ENCODE measurements around the gene CSMD2.

The CSMD2 gene

GRCh38 chr1:33792651-33793050 is 372.4 kb downstream of the CSMD2 start:
- no peak for DNase-seq

DNA sequence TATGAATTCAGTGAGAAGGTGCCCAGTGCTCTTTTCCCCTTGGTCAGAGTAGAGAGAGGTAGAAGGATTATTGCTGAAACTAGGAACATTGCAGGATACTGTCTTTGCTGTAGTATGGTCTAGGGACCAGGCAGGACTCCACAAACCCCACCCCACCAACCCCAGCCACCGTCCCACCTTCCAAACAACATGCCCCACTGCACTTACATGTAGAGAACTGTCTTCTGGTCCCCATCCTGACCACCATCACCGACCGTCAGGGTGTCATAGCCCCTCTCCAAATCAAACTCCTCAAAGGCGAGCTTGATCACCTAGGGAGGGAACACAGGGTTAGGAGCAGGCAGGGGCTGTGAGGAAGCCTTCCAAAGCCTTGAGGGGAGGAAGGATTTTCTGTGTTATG is 372.8 kb downstream of the CSMD2 start:
- no peak for DNase-seq

GRCh38 chr1:33791251-33791650 is 373.8 kb downstream of the CSMD2 start:
- no peak for DNase-seq

GRCh38 chr1:33790577-33790976 is 374.5 kb downstream of the CSMD2 start:
- DNase-seq: no peak

- DNase-seq: no peak
Measured at GRCh38 chr1:33784876-33785275, 380.2 kb downstream of the CSMD2 start.

DNA sequence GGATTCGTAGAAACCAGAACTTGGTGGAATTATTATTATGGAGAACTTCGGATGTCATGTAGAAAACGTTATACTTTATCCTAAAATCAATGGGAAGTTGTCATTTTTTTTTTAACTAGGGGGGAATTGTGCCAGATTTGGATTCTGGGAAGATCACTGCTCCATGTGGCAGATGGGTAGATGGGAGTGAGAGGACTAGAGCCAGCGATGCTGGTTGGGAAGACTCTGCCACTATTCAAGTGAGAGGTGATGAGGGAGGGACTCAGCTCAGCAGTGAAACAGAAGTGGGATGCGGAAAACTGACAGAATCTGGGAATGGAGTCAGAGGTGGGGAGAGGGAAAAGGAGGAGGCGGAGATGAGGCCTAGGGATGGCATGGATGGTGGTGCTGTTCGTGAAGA is 382.3 kb downstream of the CSMD2 start:
- DNase-seq: no peak

- DNase-seq: no peak
Measured at GRCh38 chr1:33781652-33782051, 383.4 kb downstream of the CSMD2 start.

DNA sequence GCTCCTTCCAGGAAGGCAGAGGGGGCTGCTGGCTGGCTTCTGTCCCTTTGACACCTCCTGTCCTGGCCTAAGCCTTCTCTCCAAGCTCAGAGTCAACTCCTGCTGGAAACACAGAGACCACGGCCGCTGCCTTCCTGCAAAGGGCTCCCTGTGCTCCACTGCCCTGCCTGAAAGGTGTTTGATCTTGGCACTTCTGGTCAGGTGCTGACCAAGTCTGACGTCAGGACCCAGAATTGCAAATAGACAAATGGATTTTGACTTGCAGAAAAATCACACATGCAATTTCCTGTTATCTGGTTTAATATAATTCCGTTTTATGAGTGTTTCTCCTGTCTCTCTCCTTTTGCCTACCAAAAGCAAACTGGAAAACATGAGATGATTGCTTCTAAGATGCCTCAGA is 387.7 kb downstream of the CSMD2 start:
- no peak for DNase-seq

DNA sequence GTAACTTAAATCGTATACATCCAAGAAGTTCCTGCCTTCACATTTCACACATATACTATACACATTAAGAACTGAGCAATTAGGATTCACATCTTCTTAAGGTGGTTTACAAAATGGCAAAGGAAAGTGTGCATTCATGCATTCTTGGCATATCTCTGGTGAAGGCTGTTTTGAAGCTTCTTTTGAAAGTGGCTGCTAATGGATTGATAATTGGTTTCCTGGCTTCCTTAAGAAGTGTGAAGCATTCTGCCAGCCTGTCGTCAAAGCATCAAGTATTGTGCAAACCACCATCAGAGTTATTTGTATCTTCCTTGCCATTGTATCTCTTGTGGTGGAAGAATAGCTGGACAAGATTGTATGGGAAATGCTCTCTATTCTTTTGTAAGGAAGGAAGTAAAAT is 396.2 kb downstream of the CSMD2 start:
- no peak for DNase-seq

GRCh38 chr1:33768106-33768505 is 396.9 kb downstream of the CSMD2 start:
- no peak for DNase-seq

- DNase-seq: no peak
Measured at GRCh38 chr1:33764149-33764548, 400.9 kb downstream of the CSMD2 start.

- DNase-seq: no peak
Measured at GRCh38 chr1:33763406-33763805, 401.6 kb downstream of the CSMD2 start.

GRCh38 chr1:33762962-33763361 is 402.1 kb downstream of the CSMD2 start:
- DNase-seq: no peak

DNA sequence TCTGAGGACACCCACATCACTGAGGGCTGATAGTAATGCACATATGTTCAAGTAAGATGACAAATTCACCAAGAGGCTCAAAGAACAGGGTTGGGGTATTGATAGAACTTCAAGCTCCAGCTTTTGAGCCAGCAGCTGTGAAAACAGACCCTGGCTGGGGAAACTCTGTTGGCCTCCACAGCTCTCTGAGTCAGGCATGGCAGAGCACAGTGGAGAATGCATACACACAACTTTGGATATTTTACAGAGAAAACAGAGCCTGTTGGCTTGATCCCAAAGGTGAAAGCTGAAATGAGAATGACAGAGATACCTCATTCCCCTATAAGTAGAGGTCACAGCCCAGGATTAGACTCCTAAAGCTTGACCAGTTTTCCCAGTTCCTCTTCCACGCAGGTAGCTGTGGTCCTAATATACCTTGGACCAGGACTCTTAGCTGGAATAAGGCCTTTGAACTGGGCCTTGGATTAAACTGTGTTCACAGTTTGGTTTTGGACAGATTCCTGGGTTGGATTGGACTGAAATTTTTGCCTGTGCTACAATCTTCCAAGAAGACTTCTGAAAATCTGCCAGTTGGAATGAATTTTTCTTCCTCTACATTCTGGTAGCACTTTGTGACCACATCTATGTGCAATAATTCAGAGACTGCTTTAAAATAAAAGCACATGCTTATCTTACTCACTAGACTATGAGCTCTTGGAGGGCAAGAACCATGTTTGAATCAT is 402.8 kb downstream of the CSMD2 start:
- DNase-seq: no peak

DNA sequence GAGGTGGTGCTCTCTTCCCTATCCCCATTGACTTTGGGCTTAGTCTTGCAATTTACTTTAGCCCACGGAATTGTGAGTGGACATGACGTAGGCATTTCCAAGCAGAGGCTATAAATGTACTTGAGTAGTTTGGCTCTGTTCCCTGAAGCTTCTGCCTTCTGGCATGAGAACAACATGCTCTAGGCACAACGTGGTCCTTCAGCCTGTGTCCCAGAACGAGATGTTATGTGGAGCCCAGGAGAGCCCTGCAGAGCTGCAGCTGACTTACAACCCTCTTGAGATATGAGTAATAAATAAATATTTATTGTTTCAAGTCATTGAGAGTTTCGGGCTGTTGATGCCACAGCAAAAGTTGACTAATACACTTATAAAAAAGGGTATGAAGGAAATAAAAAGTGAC is 406.3 kb downstream of the CSMD2 start:
- no peak for DNase-seq

- DNase-seq: no peak
Measured at GRCh38 chr1:33753087-33753856, 411.8 kb downstream of the CSMD2 start.

- no peak for DNase-seq
Measured at GRCh38 chr1:33745942-33746341, 419.1 kb downstream of the CSMD2 start.

DNA sequence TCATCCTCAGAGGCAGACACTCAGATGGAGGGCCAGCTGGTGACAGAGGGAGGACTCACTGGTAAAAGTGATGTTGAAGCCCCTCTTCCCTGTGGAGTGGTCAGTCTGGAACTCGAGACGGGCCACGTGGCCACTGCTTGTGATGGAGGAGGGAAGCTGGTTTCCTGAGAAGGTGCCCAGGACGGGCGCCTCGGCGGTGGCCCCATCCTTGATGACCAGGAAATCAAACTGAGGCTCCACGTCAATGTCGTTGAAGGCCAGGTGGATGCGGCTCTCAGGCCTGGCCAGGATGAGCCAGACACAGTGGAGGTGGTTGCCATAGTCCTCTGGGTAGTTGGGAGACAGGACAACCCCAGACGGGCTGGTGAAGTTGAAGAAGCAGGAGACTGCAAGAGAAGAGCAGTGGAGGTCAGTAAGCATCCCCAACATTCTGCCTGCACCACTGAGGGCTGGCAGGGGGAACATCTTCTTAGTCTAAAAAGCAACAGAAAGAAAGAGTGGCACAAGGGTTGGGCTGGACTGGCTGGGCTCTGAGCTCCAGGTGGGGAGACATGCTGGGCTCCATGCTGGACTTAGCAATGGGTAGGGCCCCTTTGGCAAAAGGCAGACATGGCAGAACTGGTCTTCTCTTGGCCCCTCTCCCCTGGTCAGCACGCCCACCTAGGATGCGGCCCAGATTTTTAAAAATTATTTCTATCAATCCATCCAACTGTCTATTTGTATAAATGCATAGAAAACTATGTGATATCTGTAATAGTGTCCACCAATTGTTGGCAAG is 421.6 kb downstream of the CSMD2 start:
- DNase-seq: no peak

GRCh38 chr1:33742663-33743062 is 422.4 kb downstream of the CSMD2 start:
- DNase-seq: no peak

- DNase-seq: no peak
Measured at GRCh38 chr1:33741749-33742148, 423.3 kb downstream of the CSMD2 start.

DNA sequence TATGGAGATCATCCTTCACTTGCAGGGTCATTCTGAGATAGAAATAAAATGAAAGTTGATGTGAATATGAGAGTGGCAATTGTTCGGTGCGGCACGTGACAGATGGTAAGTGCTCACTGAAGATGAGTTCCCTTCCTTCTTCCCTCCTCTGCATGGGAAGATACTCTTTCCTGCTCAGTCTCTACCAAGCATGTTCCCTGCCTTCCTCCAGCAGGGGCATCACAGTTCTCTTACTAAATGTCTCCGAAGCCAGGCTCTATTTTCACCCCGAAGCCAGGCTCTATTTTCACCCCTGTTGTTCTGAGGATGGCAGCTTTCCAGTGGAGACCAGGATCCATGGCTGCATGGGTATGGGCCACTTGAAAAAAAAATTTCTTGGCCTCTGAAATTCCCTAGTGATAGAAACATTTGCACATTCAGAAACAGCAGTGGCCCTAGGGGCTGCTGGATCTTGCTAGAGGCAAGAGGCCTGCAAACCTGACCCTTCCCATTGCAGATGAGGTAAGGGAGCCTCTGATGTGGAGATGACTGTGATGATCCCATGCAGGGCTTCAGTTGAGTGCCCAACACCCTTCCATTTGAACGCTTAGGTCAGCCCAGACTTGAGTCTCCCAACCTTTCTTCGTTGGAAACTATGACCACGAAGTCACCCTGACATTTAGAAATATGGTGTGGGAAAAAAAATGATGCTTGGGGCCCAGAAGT is 424.8 kb downstream of the CSMD2 start:
- no peak for DNase-seq

GRCh38 chr1:33738976-33739375 is 426.1 kb downstream of the CSMD2 start:
- DNase-seq: no peak

DNA sequence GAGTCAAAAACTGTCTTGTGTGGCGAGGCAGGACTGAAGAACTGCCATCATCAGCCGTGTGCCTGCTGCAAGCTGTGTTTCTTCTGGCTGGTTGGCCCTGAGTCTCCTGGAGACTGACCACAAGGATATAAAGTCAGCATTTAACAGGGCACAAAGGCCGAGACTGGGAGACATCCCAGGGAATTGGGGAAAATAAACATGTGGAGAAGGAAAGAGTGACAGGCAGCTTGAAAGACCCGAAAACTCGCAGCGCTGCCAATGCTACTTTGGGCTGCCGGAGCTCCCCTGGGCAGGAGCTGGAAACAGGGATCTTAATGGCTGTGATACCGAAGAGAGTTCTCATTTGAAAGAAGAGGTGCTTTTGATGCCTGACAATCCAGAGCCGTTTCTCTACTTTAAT is 426.5 kb downstream of the CSMD2 start:
- no peak for DNase-seq
